ENCODE measurements around the gene C3orf70. TPM values are rescaled to one million over a fixed set of nuclear protein-coding genes. Genes with fewer than 3 reads are reported as not detected.

Gene C3orf70
- total and polyA plus RNA-seq, 7 experiments from 2014 or later: 0.05 TPM; not detected in 6

GRCh38 chr3:185188816-185189215, 36.0 kb upstream of the C3orf70 start:
- POLR2A ChIA-PET: no interaction called here
- Mint-ChIP-seq H3K27ac (no peak overlapping the region), H3K36me3 (peaks cover 0 to 19% (median 8%) of the 10 kb centered on the region in 5 donors), H3K9me3 (peaks cover 0 to 3% (median 0%) of the 10 kb centered on the region in 11 donors), H3K27me3 (peaks cover 0 to 8% (median 7%) of the 10 kb centered on the region in 5 donors), H3K4me3 (no peak overlapping the region), H3K4me1 (no peaks in the 10 kb centered on the region)
- H3K9me3 ChIP-seq (ENCODE audit: control insufficient read depth in 2 of 3, low read length in 3 of 3): no peaks in the 10 kb centered on the region
- no peak for DNase-seq
- H3K27me3 ChIP-seq (ENCODE audit: control insufficient read depth in 2 of 2, insufficient read depth in 2 of 2, low read length in 2 of 2): no peaks in the 10 kb centered on the region
- ATAC-seq: no peak
- no peaks in the 10 kb centered on the region for H3K36me3 ChIP-seq (ENCODE audit: control insufficient read depth in 2 of 3, insufficient read depth in 3 of 3, low read length in 3 of 3)
- no peak overlapping the region for H3K4me3 ChIP-seq (ENCODE audit: low read length)
- H3K4me1 ChIP-seq (ENCODE audit: control insufficient read depth in 2 of 2, insufficient read depth in 2 of 2, low read length in 2 of 2): no peaks in the 10 kb centered on the region
- CTCF ChIA-PET: no interaction called here
- H3K27ac ChIP-seq (ENCODE audit: low read depth, low read length): no peak overlapping the region
- intact Hi-C loops (cut with micrococcal nuclease): no loop called here

GRCh38 chr3:185187391-185187790, 34.5 kb upstream of the C3orf70 start:
- Mint-ChIP-seq H3K36me3 (peaks cover 0 to 8% (median 2%) of the 10 kb centered on the region in 5 donors), H3K27me3 (peaks cover 0 to 8% (median 3%) of the 10 kb centered on the region in 5 donors), H3K9me3 (no peaks in the 10 kb centered on the region), H3K4me3 (peak overlapping the region in 1 of 10 donors; percentile 15), H3K27ac (no peak overlapping the region), H3K4me1 (no peaks in the 10 kb centered on the region)
- ATAC-seq (no peak), DNase-seq (no peak)
- ChIA-PET CTCF (interaction anchor here (0.6 kb wide), 1 partner anchor 37 kb away, joined by 3 read pairs; no protein-coding TSS in a partner anchor), POLR2A (no interaction called here)
- no peak overlapping the region for H3K4me3 ChIP-seq (ENCODE audit: low read length)
- no peak overlapping the region for H3K27ac ChIP-seq (ENCODE audit: low read depth, low read length)
- intact Hi-C loops (cut with micrococcal nuclease): no loop called here
- H3K4me1 ChIP-seq (ENCODE audit: control insufficient read depth in 2 of 2, insufficient read depth in 2 of 2, low read length in 2 of 2): no peaks in the 10 kb centered on the region
- H3K9me3 ChIP-seq (ENCODE audit: control insufficient read depth in 2 of 3, low read length in 3 of 3): no peaks in the 10 kb centered on the region
- no peaks in the 10 kb centered on the region for H3K27me3 ChIP-seq (ENCODE audit: control insufficient read depth in 2 of 2, insufficient read depth in 2 of 2, low read length in 2 of 2)
- H3K36me3 ChIP-seq (ENCODE audit: control insufficient read depth in 2 of 3, insufficient read depth in 3 of 3, low read length in 3 of 3): no peaks in the 10 kb centered on the region

GRCh38 chr3:185176750-185177359, 24.0 kb upstream of the C3orf70 start:
- Histone ChIP-seq H3K4me3 (ENCODE audit: low read length) (no peak overlapping the region), H3K27me3 (ENCODE audit: control insufficient read depth in 2 of 2, insufficient read depth in 2 of 2, low read length in 2 of 2) (no peaks in the 10 kb centered on the region), H3K4me1 (ENCODE audit: control insufficient read depth in 2 of 2, insufficient read depth in 2 of 2, low read length in 2 of 2) (no peaks in the 10 kb centered on the region), H3K27ac (ENCODE audit: low read depth, low read length) (no peak overlapping the region), H3K36me3 (ENCODE audit: control insufficient read depth in 2 of 3, insufficient read depth in 3 of 3, low read length in 3 of 3) (no peaks in the 10 kb centered on the region), H3K9me3 (ENCODE audit: control insufficient read depth in 2 of 3, low read length in 3 of 3) (no peaks in the 10 kb centered on the region)
- peaks cover 0 to 4% (median 0%) of the 10 kb centered on the region in 7 donors for H3K4me1 Mint-ChIP-seq
- ATAC-seq (no peak), DNase-seq (peak in 2 of 9 donors; percentile 14 to 15)
- POLR2A ChIA-PET: no interaction called here
- H3K4me3 Mint-ChIP-seq: no peak overlapping the region
- H3K27ac Mint-ChIP-seq: no peak overlapping the region
- H3K9me3 Mint-ChIP-seq: no peaks in the 10 kb centered on the region
- H3K27me3 Mint-ChIP-seq: peaks cover 0 to 6% (median 6%) of the 10 kb centered on the region in 5 donors
- intact Hi-C loops (cut with micrococcal nuclease): loop anchor here in 1 of 2 donors (1.0 kb wide), 2 partner anchors 302 to 616 kb away; partner anchors contain the start of gene EPHB3
- CTCF ChIA-PET: interaction anchor here (0.7 to 1.0 kb wide), 4 partner anchors 12 to 773 kb away, joined by 3 to 4 read pairs (median 3); no protein-coding TSS in a partner anchor
- H3K36me3 Mint-ChIP-seq: no peaks in the 10 kb centered on the region

- Mint-ChIP-seq H3K4me3 (no peak overlapping the region), H3K27me3 (peaks cover 0 to 9% (median 6%) of the 10 kb centered on the region in 5 donors), H3K9me3 (no peaks in the 10 kb centered on the region), H3K36me3 (no peaks in the 10 kb centered on the region), H3K27ac (no peak overlapping the region), H3K4me1 (peaks cover 0 to 4% (median 0%) of the 10 kb centered on the region in 7 donors)
- DNase-seq: no peak
- H3K4me3 ChIP-seq (ENCODE audit: low read length): no peak overlapping the region
- intact Hi-C loops (cut with micrococcal nuclease): no loop called here
- H3K9me3 ChIP-seq (ENCODE audit: control insufficient read depth in 2 of 3, low read length in 3 of 3): no peaks in the 10 kb centered on the region
- no peaks in the 10 kb centered on the region for H3K4me1 ChIP-seq (ENCODE audit: control insufficient read depth in 2 of 2, insufficient read depth in 2 of 2, low read length in 2 of 2)
- no peak overlapping the region for H3K27ac ChIP-seq (ENCODE audit: low read depth, low read length)
- ChIA-PET CTCF (interaction anchor here (1.0 to 1.2 kb wide), 2 partner anchors 615 to 804 kb away, joined by 3 to 4 read pairs; no protein-coding TSS in a partner anchor), POLR2A (no interaction called here)
- H3K27me3 ChIP-seq (ENCODE audit: control insufficient read depth in 2 of 2, insufficient read depth in 2 of 2, low read length in 2 of 2): no peaks in the 10 kb centered on the region
- ATAC-seq: peak; percentile 64
- no peaks in the 10 kb centered on the region for H3K36me3 ChIP-seq (ENCODE audit: control insufficient read depth in 2 of 3, insufficient read depth in 3 of 3, low read length in 3 of 3)
These were observed 22.6 kb upstream of the C3orf70 start for GRCh38 chr3:185175370-185175987.

GRCh38 chr3:185172086-185173049, 19.5 kb upstream of the C3orf70 start:
- ChIA-PET CTCF (interaction anchor here (0.6 kb wide), 1 partner anchor 11 kb away, joined by 3 read pairs; no protein-coding TSS in a partner anchor), POLR2A (no interaction called here)
- Mint-ChIP-seq H3K4me3 (no peak overlapping the region), H3K9me3 (no peaks in the 10 kb centered on the region), H3K4me1 (peaks cover 0 to 4% (median 0%) of the 10 kb centered on the region in 7 donors), H3K27ac (no peak overlapping the region), H3K36me3 (no peaks in the 10 kb centered on the region), H3K27me3 (peaks cover 4 to 20% (median 6%) of the 10 kb centered on the region in 5 donors)
- DNase-seq: no peak
- H3K4me1 ChIP-seq (ENCODE audit: control insufficient read depth in 2 of 2, insufficient read depth in 2 of 2, low read length in 2 of 2): no peaks in the 10 kb centered on the region
- H3K36me3 ChIP-seq (ENCODE audit: control insufficient read depth in 2 of 3, insufficient read depth in 3 of 3, low read length in 3 of 3): no peaks in the 10 kb centered on the region
- no peak for ATAC-seq
- no peak overlapping the region for H3K4me3 ChIP-seq (ENCODE audit: low read length)
- intact Hi-C loops (cut with micrococcal nuclease): no loop called here
- no peak overlapping the region for H3K27ac ChIP-seq (ENCODE audit: low read depth, low read length)
- no peaks in the 10 kb centered on the region for H3K9me3 ChIP-seq (ENCODE audit: control insufficient read depth in 2 of 3, low read length in 3 of 3)
- no peaks in the 10 kb centered on the region for H3K27me3 ChIP-seq (ENCODE audit: control insufficient read depth in 2 of 2, insufficient read depth in 2 of 2, low read length in 2 of 2)

- ATAC-seq (no peak), DNase-seq (no peak)
- Mint-ChIP-seq H3K27ac (no peak overlapping the region), H3K4me3 (no peak overlapping the region), H3K36me3 (no peaks in the 10 kb centered on the region), H3K4me1 (no peaks in the 10 kb centered on the region), H3K9me3 (peaks cover 0 to 1% (median 0%) of the 10 kb centered on the region in 11 donors), H3K27me3 (peaks cover 0 to 36% (median 31%) of the 10 kb centered on the region in 5 donors)
- H3K4me1 ChIP-seq (ENCODE audit: control insufficient read depth in 2 of 2, insufficient read depth in 2 of 2, low read length in 2 of 2): no peaks in the 10 kb centered on the region
- no peak overlapping the region for H3K27ac ChIP-seq (ENCODE audit: low read depth, low read length)
- no peak overlapping the region for H3K4me3 ChIP-seq (ENCODE audit: low read length)
- POLR2A ChIA-PET: no interaction called here
- no peaks in the 10 kb centered on the region for H3K36me3 ChIP-seq (ENCODE audit: control insufficient read depth in 2 of 3, insufficient read depth in 3 of 3, low read length in 3 of 3)
- no peaks in the 10 kb centered on the region for H3K27me3 ChIP-seq (ENCODE audit: control insufficient read depth in 2 of 2, insufficient read depth in 2 of 2, low read length in 2 of 2)
- no peaks in the 10 kb centered on the region for H3K9me3 ChIP-seq (ENCODE audit: control insufficient read depth in 2 of 3, low read length in 3 of 3)
- intact Hi-C loops (cut with micrococcal nuclease): no loop called here
- CTCF ChIA-PET: interaction anchor here (1.1 kb wide), 1 partner anchor 12 kb away, joined by 3 read pairs; no protein-coding TSS in a partner anchor
These were observed 11.8 kb upstream of the C3orf70 start for GRCh38 chr3:185164428-185165217.
